SHP77 (cell line): ENCODE results near the gene HKDC1.
"Not testable (repeated sequence)": the region's sequence is repeated elsewhere in the genome, so short reads cannot be mapped to it uniquely, and the experiment has no call there.

ENCODE experiments used
- DNase-seq, 2 experiments: peaks; one replicate each; lab custom pipeline; 2025; lab: John Stamatoyannopoulos, UW

Gene HKDC1

DNA sequence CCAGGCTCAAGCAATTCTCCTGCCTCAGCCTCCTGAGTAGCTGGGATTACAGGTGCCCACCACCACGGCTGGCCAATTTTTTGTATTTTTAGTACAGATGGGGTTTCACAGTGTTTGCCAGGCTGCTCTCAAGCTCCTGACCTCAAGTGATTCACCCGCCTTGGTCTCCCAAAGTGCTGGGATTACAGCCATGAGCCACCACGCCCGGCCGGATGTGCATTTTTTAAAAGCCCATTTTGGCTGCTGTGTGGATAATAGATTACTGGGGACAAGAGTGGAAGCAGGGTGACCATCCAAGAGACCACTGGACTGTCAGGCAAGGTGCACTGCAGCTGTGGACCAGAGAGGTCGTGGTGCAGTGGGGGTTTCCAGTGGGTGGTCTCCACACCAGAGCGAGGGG, 21.4 kb downstream of the HKDC1 start:
- DNase-seq, result no peak

GRCh38 chr10:69242040-69242851, 22.1 kb downstream of the HKDC1 start:
- no peak for DNase-seq

GRCh38 chr10:69242852-69243212, 22.7 kb downstream of the HKDC1 start:
- DNase-seq, result no peak

GRCh38 chr10:69243817-69244216, 23.7 kb downstream of the HKDC1 start:
- DNase-seq, result no peak

DNA sequence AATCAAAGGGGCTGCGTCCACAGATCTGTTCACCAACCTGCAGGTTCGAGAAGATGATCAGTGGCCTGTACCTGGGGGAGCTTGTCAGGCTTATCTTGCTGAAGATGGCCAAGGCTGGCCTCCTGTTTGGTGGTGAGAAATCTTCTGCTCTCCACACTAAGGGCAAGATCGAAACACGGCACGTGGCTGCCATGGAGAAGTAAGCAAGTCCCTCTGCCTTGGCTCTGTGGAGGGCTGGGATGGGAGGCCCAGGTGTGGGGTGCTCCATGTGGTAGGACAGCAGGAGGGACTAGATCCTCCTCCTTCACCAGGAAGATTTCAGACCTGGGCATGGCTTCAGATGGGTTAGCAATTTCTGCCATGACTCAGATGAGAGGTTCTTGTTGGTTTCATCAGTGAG, 25.9 kb downstream of the HKDC1 start:
- no peak for DNase-seq

GRCh38 chr10:69246581-69247312, 26.6 kb downstream of the HKDC1 start:
- no peak for DNase-seq

DNA sequence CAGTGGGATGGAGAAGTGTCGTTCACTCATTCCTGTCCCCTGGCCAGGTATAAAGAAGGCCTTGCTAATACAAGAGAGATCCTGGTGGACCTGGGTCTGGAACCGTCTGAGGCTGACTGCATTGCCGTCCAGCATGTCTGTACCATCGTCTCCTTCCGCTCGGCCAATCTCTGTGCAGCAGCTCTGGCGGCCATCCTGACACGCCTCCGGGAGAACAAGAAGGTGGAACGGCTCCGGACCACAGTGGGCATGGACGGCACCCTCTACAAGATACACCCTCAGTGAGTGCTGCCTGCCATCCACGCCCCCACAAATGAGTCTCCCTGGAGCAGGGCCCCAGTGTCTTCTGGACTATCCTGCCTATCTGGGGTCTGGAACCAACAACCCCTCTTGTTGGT, 27.2 kb downstream of the HKDC1 start:
- DNase-seq, result no peak

- no peak for DNase-seq
Measured at GRCh38 chr10:69248117-69248730, 28.1 kb downstream of the HKDC1 start.

DNA sequence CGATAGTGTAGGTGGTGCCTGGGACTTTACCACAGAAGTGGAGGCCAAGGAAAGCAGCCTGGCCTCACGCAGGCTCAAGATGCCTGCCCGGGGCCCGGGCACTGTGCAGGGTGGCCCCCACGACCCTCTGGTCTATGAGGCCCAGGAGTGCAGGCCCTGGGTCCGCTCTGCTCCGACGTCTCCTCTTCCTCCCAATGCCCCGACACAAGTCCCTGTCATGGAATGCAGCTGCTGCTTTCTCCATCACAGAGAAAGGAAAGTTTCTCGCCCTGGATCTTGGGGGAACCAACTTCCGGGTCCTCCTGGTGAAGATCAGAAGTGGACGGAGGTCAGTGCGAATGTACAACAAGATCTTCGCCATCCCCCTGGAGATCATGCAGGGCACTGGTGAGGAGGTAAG, 29.9 kb downstream of the HKDC1 start:
- no peak for DNase-seq

- not testable (repeated sequence) for DNase-seq
Measured at GRCh38 chr10:69251417-69251816, 31.3 kb downstream of the HKDC1 start.

GRCh38 chr10:69253171-69253570, 33.0 kb downstream of the HKDC1 start:
- no peak for DNase-seq

GRCh38 chr10:69254877-69255276, 34.7 kb downstream of the HKDC1 start:
- no peak for DNase-seq

- DNase-seq, result no peak
Measured at GRCh38 chr10:69259547-69260243, 39.6 kb downstream of the HKDC1 start.

DNA sequence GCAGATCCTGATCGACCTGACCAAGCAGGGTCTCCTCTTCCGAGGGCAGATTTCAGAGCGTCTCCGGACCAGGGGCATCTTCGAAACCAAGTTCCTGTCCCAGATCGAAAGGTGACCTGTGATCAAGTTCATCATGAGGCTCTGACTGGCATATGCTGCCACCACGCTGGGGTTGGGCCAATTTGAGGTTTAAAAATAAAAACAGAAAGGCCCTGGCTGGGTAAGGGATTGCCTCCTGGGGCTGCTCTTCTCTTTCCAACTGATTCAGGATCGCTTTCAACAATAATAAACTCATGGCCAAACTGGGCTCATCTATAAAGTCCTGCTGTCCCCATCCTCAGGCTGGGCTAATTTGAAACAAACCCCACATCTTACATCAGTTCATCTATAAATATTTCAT, 41.1 kb downstream of the HKDC1 start:
- DNase-seq, result no peak

- DNase-seq, result no peak
Measured at GRCh38 chr10:69262292-69262751, 42.2 kb downstream of the HKDC1 start.

DNA sequence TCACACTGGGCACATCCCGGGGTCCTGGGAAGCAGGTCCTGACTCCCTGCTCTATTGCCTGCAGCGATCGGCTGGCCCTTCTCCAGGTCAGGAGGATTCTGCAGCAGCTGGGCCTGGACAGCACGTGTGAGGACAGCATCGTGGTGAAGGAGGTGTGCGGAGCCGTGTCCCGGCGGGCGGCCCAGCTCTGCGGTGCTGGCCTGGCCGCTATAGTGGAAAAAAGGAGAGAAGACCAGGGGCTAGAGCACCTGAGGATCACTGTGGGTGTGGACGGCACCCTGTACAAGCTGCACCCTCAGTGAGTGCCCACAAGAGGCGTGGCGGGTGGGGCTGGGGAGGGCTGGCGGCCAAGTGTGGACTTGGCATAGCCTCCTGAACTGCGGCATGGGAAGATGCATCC, 45.4 kb downstream of the HKDC1 start:
- no peak for DNase-seq

DNA sequence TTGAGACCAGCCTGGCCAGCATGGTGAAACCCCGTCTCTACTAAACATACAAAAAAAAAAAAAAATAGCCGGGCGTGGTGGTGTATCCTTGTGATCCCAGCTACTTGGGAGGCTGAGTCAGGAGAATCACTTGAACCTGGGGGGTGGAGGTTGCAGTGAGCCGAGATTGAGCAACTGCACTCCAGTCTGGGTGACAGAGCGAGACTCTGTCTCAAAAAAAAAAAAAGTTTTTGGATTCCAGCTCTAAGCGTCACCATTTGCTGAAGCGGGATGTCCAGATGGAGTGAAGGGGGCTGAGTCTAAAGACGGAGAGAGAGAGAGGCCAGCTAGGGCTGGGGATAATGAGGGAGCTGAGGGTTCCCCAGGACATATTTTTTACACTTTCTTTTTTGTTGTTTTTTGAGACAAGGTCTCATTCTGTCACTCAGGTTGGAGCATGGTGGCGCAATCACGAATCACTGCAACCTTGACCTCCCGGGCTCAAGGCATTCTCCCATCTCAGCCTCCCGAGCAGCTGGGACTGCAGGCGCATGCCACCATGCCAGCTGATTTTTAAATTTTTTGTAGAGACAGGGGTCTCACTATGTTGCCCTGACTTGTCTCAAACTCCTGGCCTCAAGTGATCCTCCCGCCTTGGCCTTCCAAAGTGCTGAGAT, 48.8 kb downstream of the HKDC1 start:
- DNase-seq, result no peak

GRCh38 chr10:69269761-69270160, 49.6 kb downstream of the HKDC1 start:
- no peak for DNase-seq

GRCh38 chr10:69270990-69271389, 50.9 kb downstream of the HKDC1 start:
- DNase-seq, result no peak

- no peak for DNase-seq
Measured at GRCh38 chr10:69272624-69273023, 52.5 kb downstream of the HKDC1 start.

GRCh38 chr10:69275444-69275843, 55.3 kb downstream of the HKDC1 start:
- no peak for DNase-seq

- no peak for DNase-seq
Measured at GRCh38 chr10:69276503-69276902, 56.4 kb downstream of the HKDC1 start.
